IPS DF 19.7 (cell line): Measurements from ENCODE around the gene CD180.
"Not testable (repeated sequence)": the region's sequence is repeated elsewhere in the genome, so short reads cannot be mapped to it uniquely, and the experiment has no call there.

Experiments
- DNase-seq: peaks from one replicate; pipeline ENCODE4 v3.0.0-alpha.2; 2013; ENCODE audit warnings: low read depth, low spot score

The CD180 gene

GRCh38 chr5:67188274-67189078 lies 8.1 kb downstream of the CD180 start:
- DNase-seq = no peak

- DNase-seq = no peak
Measured at GRCh38 chr5:67187006-67187715, 9.4 kb downstream of the CD180 start.

GRCh38 chr5:67183859-67184258 lies 12.7 kb downstream of the CD180 start:
- DNase-seq = no peak

GRCh38 chr5:67182301-67182790 lies 14.3 kb downstream of the CD180 start:
- no peak for DNase-seq

GRCh38 chr5:67181648-67182221 lies 14.9 kb downstream of the CD180 start:
- DNase-seq = no peak

- no peak for DNase-seq
Measured at GRCh38 chr5:67179697-67180361, 16.8 kb downstream of the CD180 start.

- no peak for DNase-seq
Measured at GRCh38 chr5:67178966-67179365, 17.6 kb downstream of the CD180 start.

- no peak for DNase-seq
Measured at GRCh38 chr5:67178085-67178484, 18.5 kb downstream of the CD180 start.

GRCh38 chr5:67176936-67177335 lies 19.7 kb downstream of the CD180 start:
- DNase-seq = no peak

GRCh38 chr5:67173959-67174358 lies 22.6 kb downstream of the CD180 start:
- no peak for DNase-seq

- not testable (repeated sequence) for DNase-seq
Measured at GRCh38 chr5:67173351-67173750, 23.2 kb downstream of the CD180 start.

- no peak for DNase-seq
Measured at GRCh38 chr5:67170767-67171166, 25.8 kb downstream of the CD180 start.

GRCh38 chr5:67168069-67168468 lies 28.5 kb downstream of the CD180 start:
- DNase-seq = no peak

- no peak for DNase-seq
Measured at GRCh38 chr5:67166460-67167285, 29.9 kb downstream of the CD180 start.

- DNase-seq = peak; percentile 52
Measured at GRCh38 chr5:67165526-67166459, 30.8 kb downstream of the CD180 start.

- DNase-seq = no peak
Measured at GRCh38 chr5:67164856-67165525, 31.6 kb downstream of the CD180 start.

- DNase-seq = no peak
Measured at GRCh38 chr5:67163863-67164595, 32.6 kb downstream of the CD180 start.

GRCh38 chr5:67163231-67163756 lies 33.3 kb downstream of the CD180 start:
- no peak for DNase-seq
